A549 (cell line): ENCODE measurements around the gene SLBP.

Source experiments
- BHLHE40 ChIP-seq: IDR thresholded peaks from 2 replicates; pipeline ENCODE4 v1.6.1; 2012; ENCODE audit warnings: low read depth, low read length, inconsistent platforms
- CEBPB ChIP-seq, 2 experiments: fragments of >200 bp in 1 of 2; sonication (Bioruptor Twin) in 1 of 2; formaldehyde crosslinking in 1 of 2; IDR thresholded peaks; 2 replicates each; pipeline ENCODE4 v1.6.1; 2012 to 2016
- CHD4 ChIP-seq: fragments of 200-600 bp; sonication (generic); IDR thresholded peaks from 2 replicates; pipeline ENCODE4 v1.6.1; 2016; ENCODE audit warnings: antibody characterized with exemption, mild to moderate bottlenecking, borderline replicate concordance
- ZFP36 ChIP-seq: fragments of 450-650 bp; IDR thresholded peaks from 2 replicates; pipeline ENCODE4 v1.6.1; 2014; ENCODE audit warnings: borderline replicate concordance; ENCODE audit not compliant: partially characterized antibody
- TF ChIP-seq, protein P1 (sequence below): fragments of >200 bp; sonication (Bioruptor Twin); formaldehyde crosslinking; IDR thresholded peaks from 3 replicates; pipeline ENCODE4 v1.5.1; 2016
- TF ChIP-seq, protein P2 (sequence below): IDR thresholded peaks from 2 replicates; pipeline ENCODE4 v1.6.1; 2012

GRCh38 chr4:1749370-1749769 is 37.3 kb upstream of the SLBP start:
- TF ChIP-seq, protein P1, sequence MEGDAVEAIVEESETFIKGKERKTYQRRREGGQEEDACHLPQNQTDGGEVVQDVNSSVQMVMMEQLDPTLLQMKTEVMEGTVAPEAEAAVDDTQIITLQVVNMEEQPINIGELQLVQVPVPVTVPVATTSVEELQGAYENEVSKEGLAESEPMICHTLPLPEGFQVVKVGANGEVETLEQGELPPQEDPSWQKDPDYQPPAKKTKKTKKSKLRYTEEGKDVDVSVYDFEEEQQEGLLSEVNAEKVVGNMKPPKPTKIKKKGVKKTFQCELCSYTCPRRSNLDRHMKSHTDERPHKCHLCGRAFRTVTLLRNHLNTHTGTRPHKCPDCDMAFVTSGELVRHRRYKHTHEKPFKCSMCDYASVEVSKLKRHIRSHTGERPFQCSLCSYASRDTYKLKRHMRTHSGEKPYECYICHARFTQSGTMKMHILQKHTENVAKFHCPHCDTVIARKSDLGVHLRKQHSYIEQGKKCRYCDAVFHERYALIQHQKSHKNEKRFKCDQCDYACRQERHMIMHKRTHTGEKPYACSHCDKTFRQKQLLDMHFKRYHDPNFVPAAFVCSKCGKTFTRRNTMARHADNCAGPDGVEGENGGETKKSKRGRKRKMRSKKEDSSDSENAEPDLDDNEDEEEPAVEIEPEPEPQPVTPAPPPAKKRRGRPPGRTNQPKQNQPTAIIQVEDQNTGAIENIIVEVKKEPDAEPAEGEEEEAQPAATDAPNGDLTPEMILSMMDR: no peak
- TF ChIP-seq CHD4: no peak
- TF ChIP-seq ZFP36: no peak
- no peak for TF ChIP-seq BHLHE40
- no peak for TF ChIP-seq CEBPB (IDR thresholded peaks at IDR 0.05)
- TF ChIP-seq, protein P2, sequence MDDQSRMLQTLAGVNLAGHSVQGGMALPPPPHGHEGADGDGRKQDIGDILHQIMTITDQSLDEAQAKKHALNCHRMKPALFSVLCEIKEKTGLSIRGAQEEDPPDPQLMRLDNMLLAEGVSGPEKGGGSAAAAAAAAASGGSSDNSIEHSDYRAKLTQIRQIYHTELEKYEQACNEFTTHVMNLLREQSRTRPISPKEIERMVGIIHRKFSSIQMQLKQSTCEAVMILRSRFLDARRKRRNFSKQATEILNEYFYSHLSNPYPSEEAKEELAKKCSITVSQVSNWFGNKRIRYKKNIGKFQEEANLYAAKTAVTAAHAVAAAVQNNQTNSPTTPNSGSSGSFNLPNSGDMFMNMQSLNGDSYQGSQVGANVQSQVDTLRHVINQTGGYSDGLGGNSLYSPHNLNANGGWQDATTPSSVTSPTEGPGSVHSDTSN: no peak
